Nasal cavity respiratory epithelium epithelial cell of viscerocranial mucosa (primary cell): Measurements from ENCODE around the gene KRTAP4-4. TPM values are rescaled to one million over a fixed set of nuclear protein-coding genes. Genes with fewer than 3 reads are reported as not detected.

Experiments used
- total RNA-seq: library from RNA; depleted of rRNA; stranded (reverse); fragments of >200 nt; gene quantifications from 2 replicates; pipeline ENCODE4 v1.2.3, GENCODE V29; 2014

KRTAP4-4 gene
- total RNA-seq: not detected in 2 replicates

GRCh38 chr17:41160648-41161047 lies at the start of gene KRTAP4-4:
TSS of gene KRTAP4-4 (minus strand) at chr17:41160748. CDS start at chr17:41160691, 57 bp downstream.

DNA sequence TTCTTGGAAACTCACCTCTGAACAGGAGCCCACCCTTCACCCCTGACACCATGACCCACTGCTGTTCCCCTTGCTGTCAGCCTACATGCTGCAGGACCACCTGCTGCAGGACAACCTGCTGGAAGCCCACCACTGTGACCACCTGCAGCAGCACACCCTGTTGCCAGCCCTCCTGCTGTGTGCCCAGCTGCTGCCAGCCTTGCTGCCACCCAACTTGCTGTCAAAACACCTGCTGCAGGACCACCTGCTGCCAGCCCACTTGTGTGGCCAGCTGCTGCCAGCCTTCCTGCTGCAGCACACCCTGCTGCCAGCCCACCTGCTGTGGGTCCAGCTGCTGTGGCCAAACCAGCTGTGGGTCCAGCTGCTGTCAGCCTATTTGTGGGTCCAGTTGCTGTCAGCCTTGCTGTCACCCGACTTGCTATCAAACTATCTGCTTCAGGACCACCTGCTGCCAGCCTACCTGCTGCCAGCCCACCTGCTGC lies 29.3 kb upstream of the KRTAP4-4 start, which contains the start of gene KRTAP9-1:
KRTAP9-1 (plus strand) TSS at position 51 of the 482 bp plus-strand sequence; CDS start at position 51, 0 bp downstream.

GRCh38 chr17:41184480-41184961 lies 24.0 kb upstream of the KRTAP4-4 start, which contains the start of gene KRTAP4-1:
TSS of gene KRTAP4-1 (minus strand) at chr17:41184911. CDS start at chr17:41184854, 57 bp downstream.

DNA sequence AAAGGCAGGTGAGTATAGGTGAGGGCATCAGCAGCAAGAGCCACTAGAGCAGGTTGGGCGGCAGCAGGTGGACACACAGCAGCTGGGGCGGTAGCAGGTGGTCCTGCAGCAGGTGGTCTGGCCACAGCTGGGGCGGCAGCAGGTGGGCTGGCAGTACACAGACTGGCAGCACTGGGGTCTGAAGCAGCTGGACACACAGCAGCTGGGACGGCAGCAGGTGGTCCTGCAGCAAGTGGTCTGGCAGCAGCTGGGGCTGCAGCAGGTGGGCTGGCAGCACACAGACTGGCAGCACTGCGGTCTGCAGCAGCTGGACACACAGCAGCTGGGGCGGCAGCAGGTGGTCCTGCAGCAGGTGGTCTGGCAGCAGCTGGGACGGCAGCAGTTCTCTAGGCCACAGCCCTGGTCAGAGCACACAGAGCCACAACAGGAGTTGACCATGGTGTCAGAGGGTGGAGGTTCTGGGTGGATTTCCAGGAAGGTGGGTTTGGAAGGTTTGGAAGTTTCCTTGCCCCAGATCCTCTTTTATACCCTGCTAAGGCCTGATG lies 17.3 kb upstream of the KRTAP4-4 start, which contains the start of gene KRTAP4-2:
KRTAP4-2 (minus strand) TSS at position 495 of the 545 bp plus-strand sequence; CDS start at position 438, 57 bp downstream.

GRCh38 chr17:41168121-41168520 lies 7.6 kb upstream of the KRTAP4-4 start, which contains the start of gene KRTAP4-3:
TSS of gene KRTAP4-3 (minus strand) at chr17:41168221. CDS start at chr17:41168172, 49 bp downstream.

DNA sequence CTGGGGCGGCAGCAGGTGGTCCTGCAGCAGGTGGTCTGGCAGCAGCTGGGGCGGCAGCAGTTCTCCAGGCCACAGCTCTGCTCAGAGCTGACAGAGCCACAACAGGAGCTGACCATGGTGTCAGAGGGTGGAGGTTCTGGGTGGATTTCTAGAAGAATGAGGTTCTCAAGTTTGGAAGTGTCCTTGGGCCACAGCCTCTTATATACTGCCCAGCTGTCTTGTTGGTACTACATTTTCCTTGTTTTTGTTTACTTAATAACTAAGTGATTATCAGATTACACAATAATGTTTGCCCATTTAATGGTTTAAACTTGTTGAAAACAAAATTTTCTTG lies 10.9 kb downstream of the KRTAP4-4 start, which contains the start of gene KRTAP4-5:
KRTAP4-5 (minus strand) TSS at position 174 of the 334 bp plus-strand sequence; CDS start at position 116, 58 bp downstream.

DNA sequence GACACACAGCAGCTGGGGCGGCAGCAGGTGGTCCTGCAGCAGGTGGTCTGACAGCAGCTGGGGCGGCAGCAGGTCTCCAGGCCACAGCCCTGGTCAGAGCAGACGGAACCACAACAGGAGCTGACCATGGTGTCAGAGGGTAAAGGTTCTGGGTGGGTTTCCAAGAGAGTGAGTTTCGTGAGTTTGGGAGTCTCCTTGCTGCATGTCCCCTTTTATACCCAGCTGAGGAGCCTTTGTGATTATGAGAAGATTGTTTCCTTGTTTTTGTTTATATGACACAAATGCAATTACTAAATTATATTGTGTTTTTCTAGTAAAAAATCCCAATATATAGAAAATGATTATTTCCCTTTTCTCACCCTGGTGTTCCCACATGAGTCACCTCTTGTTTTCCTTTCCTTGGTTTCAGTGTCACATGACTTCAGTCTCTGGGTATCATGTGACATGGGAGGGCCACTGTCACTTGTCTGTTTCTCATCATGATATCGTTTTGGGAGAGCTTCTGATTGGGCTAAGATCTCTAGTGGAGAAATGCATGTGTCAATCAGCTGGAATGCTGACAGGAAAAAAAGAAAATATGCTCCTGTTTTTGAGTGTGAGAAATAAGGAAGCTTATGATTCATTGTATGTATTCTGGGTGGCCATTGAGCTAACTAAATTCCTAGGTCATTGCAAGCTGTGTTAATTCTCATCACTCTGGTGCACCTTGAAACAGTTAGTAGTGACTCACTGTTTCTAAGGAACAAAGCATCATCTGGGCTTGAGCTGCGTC lies 20.0 kb downstream of the KRTAP4-4 start, which contains the start of gene KRTAP4-6:
KRTAP4-6 (minus strand) TSS at position 185 of the 772 bp plus-strand sequence; CDS start at position 128, 57 bp downstream.

DNA sequence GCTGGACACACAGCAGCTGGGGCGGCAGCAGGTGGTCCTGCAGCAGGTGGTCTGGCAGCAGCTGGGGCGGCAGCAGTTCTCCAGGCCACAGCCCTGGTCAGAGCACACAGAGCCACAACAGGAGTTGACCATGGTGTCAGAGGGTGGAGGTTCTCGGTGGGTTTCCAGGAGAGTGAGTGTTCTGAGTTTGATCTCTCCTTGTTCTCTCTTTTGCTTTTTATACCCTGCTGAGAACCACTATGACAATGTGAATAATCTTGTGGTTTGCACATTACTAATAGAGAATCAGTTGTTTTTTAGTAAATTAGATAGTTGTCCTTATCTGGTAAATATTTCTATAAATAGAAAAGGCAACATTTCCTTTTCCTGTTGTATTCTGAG lies 36.6 kb downstream of the KRTAP4-4 start, which contains the start of gene KRTAP4-12:
KRTAP4-12 (minus strand) TSS at position 192 of the 381 bp plus-strand sequence; CDS start at position 132, 60 bp downstream.

DNA sequence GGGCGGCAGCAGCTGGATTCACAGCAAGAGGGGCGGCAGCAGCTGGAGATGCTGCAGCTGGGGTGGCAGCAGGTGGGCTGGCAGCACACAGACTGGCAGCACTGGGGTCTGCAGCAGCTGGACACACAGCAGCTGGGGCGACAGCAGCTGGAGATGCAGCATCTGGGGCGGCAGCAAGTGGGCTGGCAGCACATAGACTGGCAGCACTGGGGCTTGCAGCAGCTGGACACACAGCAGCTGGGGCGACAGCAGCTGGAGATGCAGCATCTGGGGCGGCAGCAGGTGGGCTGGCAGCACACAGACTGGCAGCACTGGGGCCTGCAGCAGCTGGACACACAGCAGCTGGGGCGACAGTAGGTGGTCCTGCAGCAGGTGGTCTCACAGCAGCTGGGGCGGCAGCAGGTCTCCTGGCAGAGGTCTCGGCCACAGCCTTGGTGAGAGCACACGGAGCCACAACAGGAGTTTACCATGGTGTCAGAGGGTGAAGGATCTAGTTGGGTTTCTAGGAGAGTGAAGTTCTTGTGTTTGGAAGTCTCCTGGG lies 42.6 kb downstream of the KRTAP4-4 start, which contains the start of gene KRTAP4-11:
KRTAP4-11 (minus strand) TSS at position 528 of the 541 bp plus-strand sequence; CDS start at position 470, 58 bp downstream.

Other genes starting within 250 kb of the KRTAP4-4 start
- gene KRT23, start 223.1 kb downstream of the KRTAP4-4 start, total RNA-seq: 27.3 and 86.5 TPM in 2 replicates
- 0.28 TPM in 1 of 2 replicates, not detected in the other for gene KRT39, start 193.8 kb downstream of the KRTAP4-4 start, total RNA-seq
- 0.36 TPM in 1 of 2 replicates, not detected in the other for gene KRT40, start 176.4 kb downstream of the KRTAP4-4 start, total RNA-seq
- gene KRTAP3-3, start 166.6 kb downstream of the KRTAP4-4 start, total RNA-seq: not detected in 2 replicates
- not detected in 2 replicates for gene KRTAP3-2, start 160.8 kb downstream of the KRTAP4-4 start, total RNA-seq
- not detected in 2 replicates for gene KRTAP3-1, start 151.6 kb downstream of the KRTAP4-4 start, total RNA-seq
- gene KRTAP1-5, start 133.5 kb downstream of the KRTAP4-4 start, total RNA-seq: not detected in 2 replicates
- not detected in 2 replicates for gene KRTAP1-4, start 130.6 kb downstream of the KRTAP4-4 start, total RNA-seq
- gene KRTAP1-3, start 125.9 kb downstream of the KRTAP4-4 start, total RNA-seq: not detected in 2 replicates
- not detected in 2 replicates for gene KRTAP1-1, start 119.3 kb downstream of the KRTAP4-4 start, total RNA-seq
- not detected in 2 replicates for gene KRTAP2-1, start 113.4 kb downstream of the KRTAP4-4 start, total RNA-seq
- not detected in 2 replicates for gene KRTAP2-2, start 105.5 kb downstream of the KRTAP4-4 start, total RNA-seq
- 0.93 TPM in 1 of 2 replicates, not detected in the other for gene KRTAP2-3, start 100.6 kb downstream of the KRTAP4-4 start, total RNA-seq
- not detected in 2 replicates for gene KRTAP2-4, start 94.9 kb downstream of the KRTAP4-4 start, total RNA-seq
- gene KRTAP4-7, start 76.6 kb downstream of the KRTAP4-4 start, total RNA-seq: not detected in 2 replicates
- gene KRTAP4-8, start 62.6 kb downstream of the KRTAP4-4 start, total RNA-seq: not detected in 2 replicates
- gene KRTAP4-16, start 58.5 kb downstream of the KRTAP4-4 start, total RNA-seq: not detected in 2 replicates
- gene KRTAP4-9, start 55.4 kb downstream of the KRTAP4-4 start, total RNA-seq: not detected in 2 replicates
- gene KRTAP4-11, start 42.4 kb downstream of the KRTAP4-4 start, total RNA-seq: not detected in 2 replicates
- not detected in 2 replicates for gene KRTAP4-12, start 36.6 kb downstream of the KRTAP4-4 start, total RNA-seq
- not detected in 2 replicates for gene KRTAP4-6, start 20.2 kb downstream of the KRTAP4-4 start, total RNA-seq
- gene KRTAP4-5, start 10.9 kb downstream of the KRTAP4-4 start, total RNA-seq: not detected in 2 replicates
- not detected in 2 replicates for gene KRTAP4-3, start 7.5 kb upstream of the KRTAP4-4 start, total RNA-seq
- gene KRTAP4-2, start 17.5 kb upstream of the KRTAP4-4 start, total RNA-seq: not detected in 2 replicates
- not detected in 2 replicates for gene KRTAP4-1, start 24.2 kb upstream of the KRTAP4-4 start, total RNA-seq
- not detected in 2 replicates for gene KRTAP9-1, start 29.1 kb upstream of the KRTAP4-4 start, total RNA-seq
- not detected in 2 replicates for gene KRTAP9-2, start 65.9 kb upstream of the KRTAP4-4 start, total RNA-seq
- not detected in 2 replicates for gene KRTAP9-3, start 71.7 kb upstream of the KRTAP4-4 start, total RNA-seq
- gene KRTAP9-8, start 77.3 kb upstream of the KRTAP4-4 start, total RNA-seq: not detected in 2 replicates
- gene KRTAP9-4, start 88.9 kb upstream of the KRTAP4-4 start, total RNA-seq: not detected in 2 replicates
- gene KRTAP9-9, start 94.6 kb upstream of the KRTAP4-4 start, total RNA-seq: not detected in 2 replicates
- not detected in 2 replicates for gene KRTAP9-6, start 104.6 kb upstream of the KRTAP4-4 start, total RNA-seq
- gene KRTAP9-7, start 115.0 kb upstream of the KRTAP4-4 start, total RNA-seq: not detected in 2 replicates
- not detected in 2 replicates for gene KRTAP29-1, start 142.1 kb upstream of the KRTAP4-4 start, total RNA-seq
- not detected in 2 replicates for gene KRTAP16-1, start 148.6 kb upstream of the KRTAP4-4 start, total RNA-seq
- gene KRTAP17-1, start 155.0 kb upstream of the KRTAP4-4 start, total RNA-seq: not detected in 2 replicates
- gene KRT33A, start 190.1 kb upstream of the KRTAP4-4 start, total RNA-seq: 0.28 and 0.68 TPM in 2 replicates
- gene KRT33B, start 209.1 kb upstream of the KRTAP4-4 start, total RNA-seq: 1.1 and 59.1 TPM in 2 replicates
- 1.00 and 2.7 TPM in 2 replicates for gene KRT34, start 221.6 kb upstream of the KRTAP4-4 start, total RNA-seq
- 0.14 and 0.34 TPM in 2 replicates for gene KRT31, start 236.9 kb upstream of the KRTAP4-4 start, total RNA-seq